Astrocyte of the cerebellum (primary cell): ENCODE results near the gene CCDC61.

ENCODE experiments used
- DNase-seq: peaks from one replicate; pipeline ENCODE4 v3.0.0-alpha.2; 2011; ENCODE audit warnings: low read depth
- H3K4me3 ChIP-seq: 2 replicates; pipeline ENCODE4 v1.5.1; 2011; ENCODE audit warnings: mild to moderate bottlenecking, low read depth, low read length, moderate library complexity
- in situ Hi-C: cut with HindIII; loops from 2 replicates; pipeline ENCODE4 v1.10.0; 2017; ENCODE audit warnings: low sequenced_read_pairs
- TF ChIP-seq, protein P1 (sequence below): IDR thresholded peaks from 2 replicates; pipeline ENCODE4 v1.5.1; 2012; ENCODE audit warnings: low read length, low read depth, moderate library complexity, mild to moderate bottlenecking; ENCODE audit errors: missing control alignments

Gene CCDC61

DNA sequence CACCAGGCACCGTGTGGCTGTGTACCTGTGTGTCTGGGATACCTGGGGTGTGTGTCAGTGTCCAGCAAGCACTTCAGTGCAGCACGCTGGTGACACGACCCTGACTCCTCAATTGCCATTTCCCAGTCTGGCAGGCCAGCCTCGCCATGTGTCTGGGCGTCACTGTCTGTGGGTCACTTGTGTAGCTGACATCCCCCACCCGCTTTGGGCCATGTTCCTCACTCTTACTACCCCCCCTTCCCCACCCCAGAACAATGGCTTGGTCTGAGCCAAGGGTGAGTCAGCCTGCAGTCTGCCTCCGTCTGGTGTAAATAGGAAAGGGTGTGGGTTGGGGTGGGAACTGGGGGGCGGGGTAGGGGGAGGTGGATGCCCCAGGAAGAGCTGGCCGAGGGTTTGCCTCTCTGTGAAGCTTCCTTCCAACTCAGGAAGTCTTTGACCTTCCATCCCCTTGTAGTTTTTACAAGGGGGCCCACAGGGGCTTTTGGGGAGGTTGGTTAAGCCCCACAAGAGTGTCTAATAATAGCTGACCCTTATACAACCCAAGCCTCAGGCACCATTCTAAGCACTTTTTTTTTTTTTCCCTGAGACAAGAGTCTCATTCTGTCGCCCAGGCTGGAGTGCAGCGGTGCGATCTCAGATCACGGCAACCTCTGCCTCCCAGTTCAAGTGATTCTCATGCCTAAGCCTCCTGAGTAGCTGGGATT lies 39.2 kb upstream of the CCDC61 start:
- peak; percentile 5 for DNase-seq
- H3K4me3 ChIP-seq = no peak overlapping the region
- in situ Hi-C loops = no loop called here
- TF ChIP-seq, protein P1, sequence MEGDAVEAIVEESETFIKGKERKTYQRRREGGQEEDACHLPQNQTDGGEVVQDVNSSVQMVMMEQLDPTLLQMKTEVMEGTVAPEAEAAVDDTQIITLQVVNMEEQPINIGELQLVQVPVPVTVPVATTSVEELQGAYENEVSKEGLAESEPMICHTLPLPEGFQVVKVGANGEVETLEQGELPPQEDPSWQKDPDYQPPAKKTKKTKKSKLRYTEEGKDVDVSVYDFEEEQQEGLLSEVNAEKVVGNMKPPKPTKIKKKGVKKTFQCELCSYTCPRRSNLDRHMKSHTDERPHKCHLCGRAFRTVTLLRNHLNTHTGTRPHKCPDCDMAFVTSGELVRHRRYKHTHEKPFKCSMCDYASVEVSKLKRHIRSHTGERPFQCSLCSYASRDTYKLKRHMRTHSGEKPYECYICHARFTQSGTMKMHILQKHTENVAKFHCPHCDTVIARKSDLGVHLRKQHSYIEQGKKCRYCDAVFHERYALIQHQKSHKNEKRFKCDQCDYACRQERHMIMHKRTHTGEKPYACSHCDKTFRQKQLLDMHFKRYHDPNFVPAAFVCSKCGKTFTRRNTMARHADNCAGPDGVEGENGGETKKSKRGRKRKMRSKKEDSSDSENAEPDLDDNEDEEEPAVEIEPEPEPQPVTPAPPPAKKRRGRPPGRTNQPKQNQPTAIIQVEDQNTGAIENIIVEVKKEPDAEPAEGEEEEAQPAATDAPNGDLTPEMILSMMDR = no peak

DNA sequence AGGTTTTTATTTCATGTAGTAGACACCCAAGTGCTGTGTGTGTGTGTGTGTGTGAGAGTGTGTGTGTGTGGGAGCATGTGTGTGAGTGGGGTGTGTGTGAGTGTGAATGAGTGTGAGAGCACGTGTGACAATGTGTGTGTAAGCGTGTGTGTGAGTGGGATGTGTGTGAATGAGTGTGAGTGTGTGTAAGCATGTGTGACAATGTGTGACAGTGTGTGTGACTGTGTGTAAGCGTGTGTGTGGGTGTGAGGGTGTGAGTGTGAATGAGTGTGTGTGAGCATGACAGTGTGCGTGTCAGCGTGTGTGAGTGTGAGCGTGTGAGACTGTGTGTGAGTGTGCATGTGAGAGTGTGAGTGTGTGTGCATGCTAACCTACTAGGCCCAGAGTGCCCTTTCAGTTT lies 36.9 kb upstream of the CCDC61 start:
- no peak overlapping the region for H3K4me3 ChIP-seq
- TF ChIP-seq, protein P1 = no peak
- DNase-seq = no peak
- in situ Hi-C loops = no loop called here

DNA sequence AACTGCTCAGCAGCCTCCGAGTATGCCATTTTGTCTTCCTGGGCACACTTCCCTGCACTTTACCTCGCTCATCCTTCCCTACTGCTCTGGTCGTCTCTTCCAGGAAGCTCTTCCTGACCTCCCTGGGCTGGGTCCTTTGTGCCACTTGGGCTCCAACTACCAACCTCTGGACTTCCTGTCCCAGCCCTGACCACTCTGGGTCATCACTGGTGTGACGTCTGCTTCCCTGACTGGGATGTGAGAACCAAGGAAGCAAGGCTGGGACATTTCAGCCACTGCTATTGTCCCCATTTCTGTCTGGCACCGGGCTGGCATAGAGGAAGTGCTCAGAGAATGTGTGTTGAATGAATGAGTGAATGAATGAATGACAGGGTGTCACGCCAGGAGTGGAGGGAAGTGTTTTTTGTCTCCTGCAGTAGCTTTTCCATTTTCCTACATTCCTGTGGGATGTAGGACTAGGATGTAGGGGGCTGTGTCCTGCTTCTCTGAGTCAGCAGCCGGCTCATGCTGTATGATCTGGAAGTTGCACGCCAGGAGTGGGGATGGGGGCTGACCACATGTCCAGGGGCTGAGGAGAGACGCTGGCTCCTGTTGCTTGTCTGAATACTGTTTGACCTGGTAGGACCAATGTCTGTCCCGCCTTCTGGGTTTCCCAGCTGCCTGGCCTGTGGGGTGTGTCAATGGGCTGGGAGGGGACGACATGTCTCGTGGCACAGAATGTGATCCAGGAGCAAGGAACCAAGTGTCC lies 36.3 kb upstream of the CCDC61 start:
- in situ Hi-C loops = no loop called here
- DNase-seq = no peak
- TF ChIP-seq, protein P1 = no peak
- H3K4me3 ChIP-seq = no peak overlapping the region

DNA sequence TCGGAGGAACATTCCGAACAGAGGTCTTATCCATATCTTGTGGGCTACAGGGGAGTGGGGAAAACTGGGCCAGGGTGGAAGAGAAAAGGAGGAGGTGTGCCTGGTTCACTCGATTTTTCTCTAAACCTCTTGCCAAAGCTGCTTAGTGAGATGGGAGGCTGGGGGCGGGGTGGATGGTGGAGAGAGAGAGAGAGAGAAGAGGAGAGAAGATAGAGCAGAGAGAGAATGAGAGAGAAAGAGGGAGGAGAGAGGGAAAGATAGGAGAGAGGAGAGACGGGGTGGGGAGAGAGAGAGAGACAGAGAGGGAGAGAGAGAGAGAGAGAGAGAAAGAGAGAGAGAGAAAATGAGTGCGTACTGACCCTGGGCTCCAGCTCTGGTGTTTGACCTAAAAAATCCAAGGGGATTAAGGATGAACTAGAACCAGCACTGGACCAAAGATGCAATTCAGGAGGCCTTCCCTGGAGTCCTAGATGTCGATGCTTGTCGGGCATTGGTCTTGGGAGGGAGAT lies 35.7 kb upstream of the CCDC61 start:
- TF ChIP-seq, protein P1 = no peak
- in situ Hi-C loops = loop anchor here (5.0 kb wide), 1 partner anchor 32 kb away; no protein-coding TSS in a partner anchor
- H3K4me3 ChIP-seq = no peak overlapping the region
- DNase-seq = no peak

DNA sequence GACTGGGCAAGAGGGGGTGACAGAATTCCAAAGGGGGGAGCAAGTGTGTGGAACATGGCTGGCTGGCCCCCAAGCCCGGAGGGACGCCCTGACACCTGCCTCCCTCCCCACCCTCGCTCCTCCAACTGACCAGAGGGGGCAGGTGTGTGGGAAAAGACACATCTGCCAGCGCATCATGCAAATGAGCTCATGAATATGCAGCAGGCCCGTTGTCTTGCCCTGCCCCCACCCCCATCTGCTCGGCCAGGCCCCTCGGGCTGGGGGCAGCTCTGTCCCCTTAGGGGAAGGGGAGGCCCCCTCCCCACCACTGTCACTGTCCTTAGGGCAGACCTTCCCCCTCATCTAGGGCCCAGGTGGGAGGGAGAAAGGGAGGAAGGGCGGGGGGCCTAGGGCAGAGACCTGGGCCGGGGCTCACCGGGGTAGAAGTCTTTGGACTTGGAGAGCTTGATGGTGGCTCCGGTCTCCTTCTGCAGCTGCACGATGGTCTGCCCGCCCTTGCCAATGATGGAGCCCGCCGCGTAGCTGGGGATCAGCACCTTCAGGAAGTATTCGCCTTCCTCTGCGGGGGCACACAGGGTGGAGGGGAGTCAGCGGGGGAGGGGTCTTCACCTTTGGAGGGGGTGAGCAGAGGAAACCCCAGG lies 34.6 kb upstream of the CCDC61 start:
- no peak overlapping the region for H3K4me3 ChIP-seq
- no peak for DNase-seq
- TF ChIP-seq, protein P1 = no peak
- in situ Hi-C loops = loop anchor here (5.0 kb wide), 1 partner anchor 33 kb away; no protein-coding TSS in a partner anchor

DNA sequence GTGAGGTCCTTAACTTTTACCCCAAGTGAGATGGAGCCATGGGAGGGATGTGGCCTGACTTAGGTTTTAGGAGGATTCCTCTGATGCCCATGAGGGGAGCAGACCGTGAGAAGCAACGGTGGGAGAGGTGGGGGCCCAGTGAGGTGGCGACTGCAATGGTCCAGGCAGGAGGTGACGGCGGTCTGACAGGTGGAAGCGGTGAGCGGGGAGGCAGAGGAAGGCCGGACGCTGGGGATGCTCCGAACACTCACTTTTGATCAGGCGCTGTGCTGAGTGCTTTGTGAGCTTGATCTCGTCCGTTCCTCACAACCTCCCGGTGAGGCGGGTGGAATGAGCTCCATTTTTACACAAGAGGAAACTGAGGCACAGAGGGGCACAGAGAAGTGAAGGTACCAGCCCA lies 33.2 kb upstream of the CCDC61 start:
- TF ChIP-seq, protein P1 = no peak
- in situ Hi-C loops = loop anchor here (5.0 kb wide), 1 partner anchor 35 kb away; no protein-coding TSS in a partner anchor
- no peak for DNase-seq
- H3K4me3 ChIP-seq = no peak overlapping the region
